ENCODE data around the gene MAB21L3.

Gene MAB21L3

GRCh38 chr1:116166011-116166571, 54.9 kb downstream of the MAB21L3 start:
- DNase-seq (ENCODE audit: low read depth): no peak

- no peak for DNase-seq (ENCODE audit: low read depth)
Measured at GRCh38 chr1:116166655-116167054, 55.5 kb downstream of the MAB21L3 start.

GRCh38 chr1:116167625-116168276, 56.6 kb downstream of the MAB21L3 start:
- DNase-seq (ENCODE audit: low read depth): no peak

- peak; percentile 76 for DNase-seq (ENCODE audit: low read depth)
Measured at GRCh38 chr1:116168277-116169032, 57.3 kb downstream of the MAB21L3 start.

- DNase-seq (ENCODE audit: low read depth): no peak
Measured at GRCh38 chr1:116169898-116170297, 58.7 kb downstream of the MAB21L3 start.

GRCh38 chr1:116170721-116171589, 59.8 kb downstream of the MAB21L3 start:
- DNase-seq (ENCODE audit: low read depth): no peak

GRCh38 chr1:116172666-116173065, 61.5 kb downstream of the MAB21L3 start:
- no peak for DNase-seq (ENCODE audit: low read depth)

GRCh38 chr1:116175611-116176010, 64.4 kb downstream of the MAB21L3 start:
- DNase-seq (ENCODE audit: low read depth): no peak

- DNase-seq (ENCODE audit: low read depth): no peak
Measured at GRCh38 chr1:116176306-116176789, 65.1 kb downstream of the MAB21L3 start.

- no peak for DNase-seq (ENCODE audit: low read depth)
Measured at GRCh38 chr1:116177861-116178260, 66.7 kb downstream of the MAB21L3 start.

GRCh38 chr1:116178837-116179236, 67.6 kb downstream of the MAB21L3 start:
- no peak for DNase-seq (ENCODE audit: low read depth)

- no peak for DNase-seq (ENCODE audit: low read depth)
Measured at GRCh38 chr1:116179419-116179818, 68.2 kb downstream of the MAB21L3 start.

GRCh38 chr1:116179964-116180363, 68.8 kb downstream of the MAB21L3 start:
- no peak for DNase-seq (ENCODE audit: low read depth)

- no peak for DNase-seq (ENCODE audit: low read depth)
Measured at GRCh38 chr1:116182019-116182714, 71.0 kb downstream of the MAB21L3 start.

All from T follicular helper cell (primary cell).